ENCODE results near the gene CTSW. TPM values are rescaled to one million over a fixed set of nuclear protein-coding genes. Genes with fewer than 3 reads are reported as not detected.
A peak's percentile ranks its signal among the peaks of the same experiment; 100 is the strongest.
"Not testable (repeated sequence)": the region's sequence is repeated elsewhere in the genome, so short reads cannot be mapped to it uniquely, and the experiment has no call there.

Gene CTSW
- total RNA-seq, 2 donors from 2014 or later = not detected

DNA sequence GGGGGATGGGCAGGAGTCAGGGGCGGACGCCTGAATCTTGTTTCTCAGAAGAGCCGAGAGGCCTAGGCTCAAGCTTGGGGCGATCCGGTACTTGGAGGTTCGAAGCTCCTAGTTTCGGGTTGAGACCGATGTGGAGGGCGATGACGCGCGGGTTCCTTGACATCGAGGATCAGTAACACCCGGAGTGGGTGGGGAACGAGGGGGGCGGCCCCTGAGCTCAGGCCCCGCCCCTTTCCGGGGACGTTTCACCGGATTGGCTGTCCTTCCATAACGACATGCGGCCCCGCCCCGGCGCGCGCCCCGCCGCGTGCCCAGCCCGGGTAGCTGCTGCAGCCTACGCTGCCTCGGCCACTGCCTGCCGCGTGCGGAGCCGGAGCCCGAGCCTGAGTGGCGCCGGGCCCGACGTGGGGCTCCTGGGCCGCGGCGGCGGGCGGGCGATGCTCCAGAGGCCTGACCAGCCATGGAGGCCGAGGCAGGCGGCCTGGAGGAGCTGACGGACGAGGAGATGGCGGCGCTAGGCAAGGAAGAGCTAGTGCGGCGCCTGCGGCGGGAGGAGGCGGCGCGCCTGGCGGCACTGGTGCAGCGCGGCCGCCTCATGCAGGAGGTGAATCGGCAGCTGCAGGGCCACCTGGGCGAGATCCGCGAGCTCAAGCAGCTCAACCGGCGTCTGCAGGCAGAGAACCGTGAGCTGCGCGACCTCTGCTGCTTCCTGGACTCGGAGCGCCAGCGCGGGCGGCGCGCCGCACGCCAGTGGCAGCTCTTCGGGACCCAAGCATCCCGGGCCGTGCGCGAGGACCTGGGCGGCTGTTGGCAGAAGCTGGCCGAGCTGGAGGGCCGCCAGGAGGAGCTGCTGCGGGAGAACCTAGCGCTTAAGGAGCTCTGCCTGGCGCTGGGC lies 10.9 kb downstream of the CTSW start, which contains the start of gene CCDC85B:
Gene CCDC85B, plus strand, starts transcription at position 350 of the 895 bp plus-strand sequence. Its CDS starts 111 bp downstream, at position 461.
- no peaks in the 10 kb centered on the region for H3K9me3 Mint-ChIP-seq
- TF ChIP-seq, protein P1, sequence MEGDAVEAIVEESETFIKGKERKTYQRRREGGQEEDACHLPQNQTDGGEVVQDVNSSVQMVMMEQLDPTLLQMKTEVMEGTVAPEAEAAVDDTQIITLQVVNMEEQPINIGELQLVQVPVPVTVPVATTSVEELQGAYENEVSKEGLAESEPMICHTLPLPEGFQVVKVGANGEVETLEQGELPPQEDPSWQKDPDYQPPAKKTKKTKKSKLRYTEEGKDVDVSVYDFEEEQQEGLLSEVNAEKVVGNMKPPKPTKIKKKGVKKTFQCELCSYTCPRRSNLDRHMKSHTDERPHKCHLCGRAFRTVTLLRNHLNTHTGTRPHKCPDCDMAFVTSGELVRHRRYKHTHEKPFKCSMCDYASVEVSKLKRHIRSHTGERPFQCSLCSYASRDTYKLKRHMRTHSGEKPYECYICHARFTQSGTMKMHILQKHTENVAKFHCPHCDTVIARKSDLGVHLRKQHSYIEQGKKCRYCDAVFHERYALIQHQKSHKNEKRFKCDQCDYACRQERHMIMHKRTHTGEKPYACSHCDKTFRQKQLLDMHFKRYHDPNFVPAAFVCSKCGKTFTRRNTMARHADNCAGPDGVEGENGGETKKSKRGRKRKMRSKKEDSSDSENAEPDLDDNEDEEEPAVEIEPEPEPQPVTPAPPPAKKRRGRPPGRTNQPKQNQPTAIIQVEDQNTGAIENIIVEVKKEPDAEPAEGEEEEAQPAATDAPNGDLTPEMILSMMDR (conservative IDR thresholded peaks at IDR 0.05) = peak; percentile 68

DNA sequence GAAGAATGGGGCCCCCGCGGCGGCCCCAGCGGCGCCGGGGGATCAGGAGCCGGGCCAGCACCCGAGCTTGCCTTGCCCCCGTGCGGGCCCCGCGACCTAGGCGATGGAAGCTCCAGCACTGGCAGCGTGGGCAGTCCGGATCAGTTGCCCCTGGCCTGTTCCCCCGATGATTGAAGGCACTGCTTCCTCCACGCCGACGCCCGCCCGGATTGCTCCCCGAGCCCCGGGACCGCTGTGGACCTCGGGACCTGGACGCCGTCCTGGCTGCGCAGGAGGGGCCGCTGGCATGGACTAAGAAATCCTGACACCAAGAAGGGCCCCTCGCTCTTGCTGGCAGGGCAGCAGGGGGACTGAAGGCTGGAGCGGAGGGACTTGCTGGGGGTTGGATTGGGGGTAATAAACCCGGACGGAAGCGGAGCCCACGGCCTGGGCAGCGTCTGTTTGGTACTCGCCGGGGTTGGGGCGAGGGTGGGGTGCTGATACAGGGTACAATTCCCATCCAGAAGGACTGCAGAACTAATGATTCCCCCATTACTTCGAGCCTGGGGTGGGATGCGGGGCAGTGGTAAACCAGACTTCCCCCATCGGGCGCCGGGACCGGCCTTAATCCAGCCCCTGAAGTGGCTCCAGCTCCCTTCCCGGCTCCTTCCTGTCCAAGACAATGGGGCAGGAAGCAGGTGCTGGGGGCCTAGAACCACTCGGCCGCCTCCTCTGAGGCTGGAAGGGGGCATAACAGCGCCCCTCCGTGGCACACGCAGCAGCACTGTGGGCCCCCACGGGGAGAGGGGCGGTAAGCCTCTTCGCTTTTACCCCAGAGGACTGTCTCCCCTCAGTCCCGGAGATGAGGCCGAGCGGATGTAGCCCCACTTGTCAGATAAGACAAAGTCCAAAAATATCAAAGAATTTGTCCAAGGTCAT lies 11.8 kb downstream of the CTSW start:
- WGBS, 2 experiments (ENCODE audit: insufficient coverage in 1 of 2, insufficient read length in 1 of 2) = 7 to 18% methylated on average over 22 to 57 of the region's 57 CpGs
- no peaks in the 10 kb centered on the region for H3K9me3 Mint-ChIP-seq
- H3K4me1 Mint-ChIP-seq = peaks cover 35% of the 10 kb centered on the region
- no peak overlapping the region for H3K27ac ChIP-seq (ENCODE audit: low read depth, low read length)
- peak overlapping the region; percentile 96 for H3K4me3 Mint-ChIP-seq
- no peaks in the 10 kb centered on the region for H3K27me3 ChIP-seq (ENCODE audit: control insufficient read depth, insufficient read depth, low read length, poor library complexity, severe bottlenecking)
- H3K36me3 ChIP-seq (ENCODE audit: control insufficient read depth, insufficient read depth, low read length) = no peaks in the 10 kb centered on the region
- peak overlapping the region; percentile 85 for H3K4me3 ChIP-seq (ENCODE audit: low read length)
- peak overlapping the region; percentile 59 for H3K9ac ChIP-seq (ENCODE audit: extremely low read depth, low read length, poor library complexity, severe bottlenecking)
- no peaks in the 10 kb centered on the region for H3K9me3 ChIP-seq (ENCODE audit: control insufficient read depth, low read length)
- no peaks in the 10 kb centered on the region for H3K4me1 ChIP-seq (ENCODE audit: control insufficient read depth, insufficient read depth, low read length)
- DNase-seq = peak; percentile 81
- H3K27ac Mint-ChIP-seq = no peak overlapping the region
- peaks cover 5% of the 10 kb centered on the region for H3K36me3 Mint-ChIP-seq (ENCODE audit: low read depth)
- peaks cover 24% of the 10 kb centered on the region for H3K27me3 Mint-ChIP-seq (ENCODE audit: insufficient read depth)
- TF ChIP-seq, protein P1 (conservative IDR thresholded peaks at IDR 0.05) = peak; percentile 62

More for the DNA sequence above, 10.9 kb downstream of the CTSW start, which contains the start of gene CCDC85B:
- Mint-ChIP-seq H3K4me3 (peak within 1 kb of the TSS; percentile 96), H3K4me1 (peaks cover 37% of the 10 kb centered on the region), H3K27me3 (ENCODE audit: insufficient read depth) (peaks cover 17% of the 10 kb centered on the region), H3K27ac (peak within 1 kb of the TSS; percentile 84), H3K36me3 (ENCODE audit: low read depth) (peaks cover 13% of the 10 kb centered on the region)
- Histone ChIP-seq H3K9me3 (ENCODE audit: control insufficient read depth, low read length) (no peaks in the 10 kb centered on the region), H3K36me3 (ENCODE audit: control insufficient read depth, insufficient read depth, low read length) (peaks cover 8% of the 10 kb centered on the region), H3K4me1 (ENCODE audit: control insufficient read depth, insufficient read depth, low read length) (no peaks in the 10 kb centered on the region), H3K4me3 (ENCODE audit: low read length) (peak within 1 kb of the TSS; percentile 85), H3K27ac (ENCODE audit: low read depth, low read length) (peak within 1 kb of the TSS; percentile 24), H3K9ac (ENCODE audit: extremely low read depth, low read length, poor library complexity, severe bottlenecking) (peak within 1 kb of the TSS; percentile 59), H3K27me3 (ENCODE audit: control insufficient read depth, insufficient read depth, low read length, poor library complexity, severe bottlenecking) (no peaks in the 10 kb centered on the region)
- WGBS, 2 experiments (ENCODE audit: insufficient coverage in 1 of 2, insufficient read length in 1 of 2) = 0 to 1% methylated on average over 53 to 94 of the region's 94 CpGs
- DNase-seq = peak; percentile 97

DNA sequence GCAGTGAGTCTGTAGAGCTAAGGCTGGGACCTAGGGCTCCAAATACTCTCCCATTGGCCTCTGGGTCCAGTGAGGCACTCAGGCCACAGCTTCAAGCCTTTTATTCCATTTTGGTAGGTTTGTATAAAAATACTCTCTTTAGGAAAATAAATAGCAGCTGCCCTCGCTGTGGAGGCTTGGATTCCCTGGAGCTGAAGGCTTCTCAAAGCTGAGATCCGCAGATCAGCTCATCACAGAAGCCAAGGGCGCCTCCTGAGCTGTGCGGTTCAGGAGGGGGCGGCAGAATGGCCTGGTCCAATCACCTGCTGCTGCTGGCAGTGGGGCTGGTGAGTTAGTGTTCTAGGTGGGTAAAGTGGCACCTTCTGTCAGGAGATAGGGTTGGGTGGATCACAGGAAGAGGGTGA lies 12.5 kb downstream of the CTSW start:
- DNase-seq; H3K9ac ChIP-seq (ENCODE audit: extremely low read depth, low read length, poor library complexity, severe bottlenecking); H3K9me3 Mint-ChIP-seq; H3K27me3 ChIP-seq (ENCODE audit: control insufficient read depth, insufficient read depth, low read length, poor library complexity, severe bottlenecking); H3K27ac ChIP-seq (ENCODE audit: low read depth, low read length); H3K36me3 ChIP-seq (ENCODE audit: control insufficient read depth, insufficient read depth, low read length); H3K9me3 ChIP-seq (ENCODE audit: control insufficient read depth, low read length); H3K36me3 Mint-ChIP-seq (ENCODE audit: low read depth); H3K4me1 ChIP-seq (ENCODE audit: control insufficient read depth, insufficient read depth, low read length): not testable (repeated sequence)
- H3K4me1 Mint-ChIP-seq = peaks cover 28% of the 10 kb centered on the region
- H3K27me3 Mint-ChIP-seq (ENCODE audit: insufficient read depth) = peaks cover 30% of the 10 kb centered on the region
- WGBS, 2 experiments (ENCODE audit: insufficient coverage in 1 of 2, insufficient read length in 1 of 2) = 91 to 92% methylated on average over 2 to 5 of the region's 5 CpGs
- peak overlapping the region; percentile 69 for H3K27ac Mint-ChIP-seq
- peak overlapping the region; percentile 85 for H3K4me3 ChIP-seq (ENCODE audit: low read length)
- peak overlapping the region; percentile 96 for H3K4me3 Mint-ChIP-seq
